HepG2 (cell line): Measurements from ENCODE around the gene ABCA3. TPM values are rescaled to one million over a fixed set of nuclear protein-coding genes. Genes with fewer than 3 reads are reported as not detected.

Source experiments
- BORCS8-MEF2B ChIP-seq: sonication (generic); formaldehyde crosslinking; IDR thresholded peaks from 2 replicates; pipeline ENCODE4 v1.8.0; 2022; ENCODE audit warnings: mild to moderate bottlenecking, missing genetic modification reagents
- CEBPG ChIP-seq: IDR thresholded peaks from 2 replicates; pipeline ENCODE4 v1.6.1; 2016
- DR1 ChIP-seq: sonication (generic); formaldehyde crosslinking; IDR thresholded peaks from 2 replicates; pipeline ENCODE4 v1.8.0; 2021; ENCODE audit warnings: mild to moderate bottlenecking, missing genetic modification reagents, inconsistent platforms
- HNRNPUL1 ChIP-seq: fragments of 200-400 bp; formaldehyde crosslinking; IDR thresholded peaks from 2 replicates; pipeline ENCODE4 v1.6.1; 2017; ENCODE audit warnings: low read depth, mild to moderate bottlenecking, low read length, moderate library complexity
- KLF12 ChIP-seq: sonication (generic); formaldehyde crosslinking; IDR thresholded peaks from 2 replicates; pipeline ENCODE4 v1.4.0; 2020; ENCODE audit warnings: missing genetic modification reagents, borderline replicate concordance
- NR2F6 ChIP-seq, 2 experiments: IDR thresholded peaks; 2 replicates each; pipeline ENCODE4 v1.6.1; 2016; ENCODE audit warnings: antibody characterized with exemption in 1 of 2, mild to moderate bottlenecking in 1 of 2
- PHF20 ChIP-seq: sonication (generic); formaldehyde crosslinking; IDR thresholded peaks from 2 replicates; pipeline ENCODE4 v1.5.0; 2020; ENCODE audit warnings: mild to moderate bottlenecking, missing genetic modification reagents
- PTBP1 ChIP-seq: fragments of 200-400 bp; formaldehyde crosslinking; IDR thresholded peaks from 2 replicates; pipeline ENCODE4 v1.6.1; 2018; ENCODE audit warnings: low read length, low read depth; ENCODE audit not compliant: poor library complexity, severe bottlenecking
- RNF2 ChIP-seq: fragments of 450-650 bp; conservative IDR thresholded peaks from 2 replicates; pipeline ENCODE4 v1.6.1; 2016; ENCODE audit warnings: low read depth
- TEAD2 ChIP-seq: sonication (generic); formaldehyde crosslinking; IDR thresholded peaks from 2 replicates; pipeline ENCODE4 v1.9.0; 2021; ENCODE audit warnings: missing genetic modification reagents
- ZBTB1 ChIP-seq: sonication (generic); formaldehyde crosslinking; IDR thresholded peaks from 2 replicates; pipeline ENCODE4 v1.4.0; 2020; ENCODE audit warnings: missing genetic modification reagents, borderline replicate concordance
- ZNF138 ChIP-seq: sonication (generic); formaldehyde crosslinking; IDR thresholded peaks from 2 replicates; pipeline ENCODE4 v1.5.0; 2020; ENCODE audit warnings: mild to moderate bottlenecking, low read depth, missing genetic modification reagents
- ZNF557 ChIP-seq: sonication (generic); formaldehyde crosslinking; IDR thresholded peaks from 2 replicates; pipeline ENCODE4 v1.4.0; 2020; ENCODE audit warnings: missing genetic modification reagents
- ZNF652 ChIP-seq: IDR thresholded peaks from 2 replicates; pipeline ENCODE4 v1.6.1; 2016; ENCODE audit warnings: low read depth, borderline replicate concordance
- ZNF7 ChIP-seq: IDR thresholded peaks from 2 replicates; pipeline ENCODE4 v1.6.1; 2016; ENCODE audit warnings: missing biosample characterization, missing genetic modification reagents
- ZNF749 ChIP-seq: sonication (generic); formaldehyde crosslinking; IDR thresholded peaks from 2 replicates; pipeline ENCODE4 v1.8.0; 2022; ENCODE audit warnings: mild to moderate bottlenecking, missing genetic modification reagents, moderate library complexity, borderline replicate concordance
- polyA plus RNA-seq, 8 experiments: library from polyadenylated mRNA; depleted of rRNA in 3 of 8; stranded (reverse) in 7 of 8; unstranded in 1 of 8; fragments of >200 nt; fragmentation: Illumina TruSeq in 4 of 8; extraction: Trizol in 4 of 8; gene quantifications; 2 replicates each; pipeline versions ENCODE4 v1.2.1 to v1.2.3, GENCODE V29; 2011 to 2016; ENCODE audit warnings: low read depth in 4 of 8, missing spikeins in 1 of 8, mixed read lengths in 1 of 8; ENCODE audit not compliant: insufficient read depth in 1 of 8
- total RNA-seq, 5 experiments: library from RNA; depleted of rRNA; stranded (reverse); fragments of >200 nt; fragmentation: Illumina TruSeq; extraction: Trizol; gene quantifications; 2 replicates each; pipeline ENCODE4 v1.2.3, GENCODE V29; 2016; ENCODE audit warnings: low read depth in 1 of 5
- TF ChIP-seq, protein P1 (sequence below): sonication (generic); formaldehyde crosslinking; IDR thresholded peaks from 2 replicates; pipeline ENCODE4 v1.5.0; 2020; ENCODE audit warnings: mild to moderate bottlenecking, missing genetic modification reagents, moderate library complexity
- TF ChIP-seq, protein P2 (sequence below): IDR thresholded peaks from 2 replicates; pipeline ENCODE4 v1.6.1; 2012; ENCODE audit warnings: inconsistent platforms
- TF ChIP-seq, protein P3 (sequence below): sonication (generic); formaldehyde crosslinking; IDR thresholded peaks from 2 replicates; pipeline ENCODE4 v1.4.0; 2020; ENCODE audit warnings: missing genetic modification reagents, low read depth, mild to moderate bottlenecking, borderline replicate concordance
- TF ChIP-seq, protein P4 (sequence below): sonication (generic); formaldehyde crosslinking; IDR thresholded peaks from 2 replicates; pipeline ENCODE4 v1.4.0; 2020; ENCODE audit warnings: missing genetic modification reagents, borderline replicate concordance
- TF ChIP-seq, protein P5 (sequence below): sonication (generic); formaldehyde crosslinking; IDR thresholded peaks from 2 replicates; pipeline ENCODE4 v1.4.0; 2020; ENCODE audit warnings: missing genetic modification reagents; ENCODE audit errors: not compliant biosample characterization

ABCA3 gene
- total and polyA plus RNA-seq, 2 of the 13 experiments (the other 11 are each of a cell fraction or from before 2014, with no cell fraction given), result 0.60 to 1.5 TPM

DNA sequence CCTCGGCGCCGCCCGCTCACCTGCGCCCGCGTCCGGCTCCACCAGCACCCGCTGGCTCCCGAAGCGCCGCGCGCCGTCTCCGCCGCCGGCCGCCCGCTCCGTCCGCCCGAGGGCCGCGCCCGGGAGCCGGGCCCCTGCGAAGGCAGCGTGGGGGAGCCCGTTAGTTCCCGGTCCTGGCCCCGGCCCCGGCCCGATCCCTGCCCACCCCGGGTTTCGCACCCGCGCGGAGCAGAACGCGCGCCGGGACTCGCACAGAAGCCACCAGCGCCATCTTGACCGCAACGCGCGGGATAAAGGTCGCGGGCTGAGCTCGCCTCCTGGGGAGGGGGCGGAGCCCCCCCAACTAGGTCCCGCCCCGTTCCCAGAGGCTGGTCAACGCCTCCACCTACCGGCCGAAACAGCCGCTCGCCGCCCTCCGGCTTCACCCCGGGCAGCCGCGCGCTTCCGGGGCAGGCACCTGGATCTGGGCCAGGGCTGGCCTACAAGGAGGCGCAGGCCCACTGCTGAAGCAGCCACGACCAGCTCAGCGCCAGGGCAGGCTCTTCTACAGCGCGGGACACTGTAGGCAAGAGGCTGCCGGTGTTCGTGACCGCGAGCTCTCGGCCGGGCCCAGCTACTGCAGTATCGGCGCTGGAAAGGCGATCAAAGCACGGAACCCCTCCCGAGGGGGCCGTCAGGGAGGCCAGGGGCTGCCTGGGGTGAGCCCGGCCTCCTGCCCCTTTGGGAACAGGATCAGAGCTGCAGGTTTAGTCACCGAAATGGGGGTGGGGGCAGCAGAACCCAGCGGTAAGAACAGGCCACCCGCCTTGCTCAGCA lies 89.0 kb downstream of the ABCA3 start, which contains the start of gene ECI1 (continued):
- TF ChIP-seq, protein P1, sequence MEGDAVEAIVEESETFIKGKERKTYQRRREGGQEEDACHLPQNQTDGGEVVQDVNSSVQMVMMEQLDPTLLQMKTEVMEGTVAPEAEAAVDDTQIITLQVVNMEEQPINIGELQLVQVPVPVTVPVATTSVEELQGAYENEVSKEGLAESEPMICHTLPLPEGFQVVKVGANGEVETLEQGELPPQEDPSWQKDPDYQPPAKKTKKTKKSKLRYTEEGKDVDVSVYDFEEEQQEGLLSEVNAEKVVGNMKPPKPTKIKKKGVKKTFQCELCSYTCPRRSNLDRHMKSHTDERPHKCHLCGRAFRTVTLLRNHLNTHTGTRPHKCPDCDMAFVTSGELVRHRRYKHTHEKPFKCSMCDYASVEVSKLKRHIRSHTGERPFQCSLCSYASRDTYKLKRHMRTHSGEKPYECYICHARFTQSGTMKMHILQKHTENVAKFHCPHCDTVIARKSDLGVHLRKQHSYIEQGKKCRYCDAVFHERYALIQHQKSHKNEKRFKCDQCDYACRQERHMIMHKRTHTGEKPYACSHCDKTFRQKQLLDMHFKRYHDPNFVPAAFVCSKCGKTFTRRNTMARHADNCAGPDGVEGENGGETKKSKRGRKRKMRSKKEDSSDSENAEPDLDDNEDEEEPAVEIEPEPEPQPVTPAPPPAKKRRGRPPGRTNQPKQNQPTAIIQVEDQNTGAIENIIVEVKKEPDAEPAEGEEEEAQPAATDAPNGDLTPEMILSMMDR, result peak; percentile 98
- peak; percentile 34; the same call in 1 of the 2 replicates for TF ChIP-seq DR1 (CRISPR knock-in tag)
- peak; percentile 83; the same call in 1 of the 2 replicates for TF ChIP-seq ZNF749
- TF ChIP-seq, protein P2, sequence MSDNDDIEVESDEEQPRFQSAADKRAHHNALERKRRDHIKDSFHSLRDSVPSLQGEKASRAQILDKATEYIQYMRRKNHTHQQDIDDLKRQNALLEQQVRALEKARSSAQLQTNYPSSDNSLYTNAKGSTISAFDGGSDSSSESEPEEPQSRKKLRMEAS, result peak; percentile 75; the same call in 1 of the 2 replicates
- TF ChIP-seq CEBPG, result peak; percentile 31; the same call in 1 of the 2 replicates
- peak; percentile 67 for TF ChIP-seq PTBP1
- no peak for TF ChIP-seq ZBTB1 (CRISPR knock-in tag)
- peak; percentile 12; the same call in 1 of the 2 replicates for TF ChIP-seq ZNF652 (CRISPR knock-in tag)
- TF ChIP-seq HNRNPUL1, result 0 out of 2 replicates have a peak, but pooled peaks have one; percentile 39
- TF ChIP-seq KLF12 (CRISPR knock-in tag), result peak; percentile 63; the same call in 1 of the 2 replicates
- 0 out of 2 replicates have a peak, but pooled peaks have one; percentile 51 for TF ChIP-seq ZNF557 (CRISPR knock-in tag)
- TF ChIP-seq BORCS8-MEF2B (CRISPR knock-in tag), result peak; percentile 60; the same call in 1 of the 2 replicates
- TF ChIP-seq NR2F6 (IDR thresholded peaks at IDR 0.05), result peak; percentile 37; the same call in 1 of the 2 replicates
- TF ChIP-seq NR2F6 (CRISPR knock-in tag; IDR thresholded peaks at IDR 0.05), result peak; percentile 87
- 0 out of 2 replicates have a peak, but pooled peaks have one; percentile 23 for TF ChIP-seq RNF2
- TF ChIP-seq, protein P3, sequence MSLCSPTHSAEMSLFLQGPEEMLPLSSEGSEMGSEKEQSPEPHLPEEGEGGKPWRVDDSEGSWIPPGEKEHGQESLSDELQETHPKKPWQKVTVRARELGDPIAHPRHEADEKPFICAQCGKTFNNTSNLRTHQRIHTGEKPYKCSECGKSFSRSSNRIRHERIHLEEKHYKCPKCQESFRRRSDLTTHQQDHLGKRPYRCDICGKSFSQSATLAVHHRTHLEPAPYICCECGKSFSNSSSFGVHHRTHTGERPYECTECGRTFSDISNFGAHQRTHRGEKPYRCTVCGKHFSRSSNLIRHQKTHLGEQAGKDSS (CRISPR knock-in tag), result 0 out of 2 replicates have a peak, but pooled peaks have one; percentile 40
- TF ChIP-seq ZNF138 (CRISPR knock-in tag), result no peak; the same call in 1 of the 2 replicates
- TF ChIP-seq, protein P4, sequence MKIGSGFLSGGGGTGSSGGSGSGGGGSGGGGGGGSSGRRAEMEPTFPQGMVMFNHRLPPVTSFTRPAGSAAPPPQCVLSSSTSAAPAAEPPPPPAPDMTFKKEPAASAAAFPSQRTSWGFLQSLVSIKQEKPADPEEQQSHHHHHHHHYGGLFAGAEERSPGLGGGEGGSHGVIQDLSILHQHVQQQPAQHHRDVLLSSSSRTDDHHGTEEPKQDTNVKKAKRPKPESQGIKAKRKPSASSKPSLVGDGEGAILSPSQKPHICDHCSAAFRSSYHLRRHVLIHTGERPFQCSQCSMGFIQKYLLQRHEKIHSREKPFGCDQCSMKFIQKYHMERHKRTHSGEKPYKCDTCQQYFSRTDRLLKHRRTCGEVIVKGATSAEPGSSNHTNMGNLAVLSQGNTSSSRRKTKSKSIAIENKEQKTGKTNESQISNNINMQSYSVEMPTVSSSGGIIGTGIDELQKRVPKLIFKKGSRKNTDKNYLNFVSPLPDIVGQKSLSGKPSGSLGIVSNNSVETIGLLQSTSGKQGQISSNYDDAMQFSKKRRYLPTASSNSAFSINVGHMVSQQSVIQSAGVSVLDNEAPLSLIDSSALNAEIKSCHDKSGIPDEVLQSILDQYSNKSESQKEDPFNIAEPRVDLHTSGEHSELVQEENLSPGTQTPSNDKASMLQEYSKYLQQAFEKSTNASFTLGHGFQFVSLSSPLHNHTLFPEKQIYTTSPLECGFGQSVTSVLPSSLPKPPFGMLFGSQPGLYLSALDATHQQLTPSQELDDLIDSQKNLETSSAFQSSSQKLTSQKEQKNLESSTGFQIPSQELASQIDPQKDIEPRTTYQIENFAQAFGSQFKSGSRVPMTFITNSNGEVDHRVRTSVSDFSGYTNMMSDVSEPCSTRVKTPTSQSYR (CRISPR knock-in tag), result no peak; the same call in 1 of the 2 replicates
- no peak for TF ChIP-seq ZNF7 (CRISPR knock-in tag)
- TF ChIP-seq, protein P5, sequence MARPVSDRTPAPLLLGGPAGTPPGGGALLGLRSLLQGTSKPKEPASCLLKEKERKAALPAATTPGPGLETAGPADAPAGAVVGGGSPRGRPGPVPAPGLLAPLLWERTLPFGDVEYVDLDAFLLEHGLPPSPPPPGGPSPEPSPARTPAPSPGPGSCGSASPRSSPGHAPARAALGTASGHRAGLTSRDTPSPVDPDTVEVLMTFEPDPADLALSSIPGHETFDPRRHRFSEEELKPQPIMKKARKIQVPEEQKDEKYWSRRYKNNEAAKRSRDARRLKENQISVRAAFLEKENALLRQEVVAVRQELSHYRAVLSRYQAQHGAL, result peak; percentile 28
- TF ChIP-seq TEAD2 (CRISPR knock-in tag), result no peak
- TF ChIP-seq PHF20 (CRISPR knock-in tag), result peak; percentile 57; the same call in 1 of the 2 replicates
